Parathyroid adenoma (tissue), 2 donors: ENCODE results near the gene STAB2.

Experiments
- H2AFZ ChIP-seq: fragments of 300-600 bp; sonication (generic); one replicate; pipeline ENCODE4 v1.7.0; 2017; ENCODE audit warnings: antibody characterized with exemption, mild to moderate bottlenecking
- H3K27ac ChIP-seq: fragments of 300-600 bp; sonication (generic); one replicate; pipeline ENCODE4 v1.7.0; 2017
- H3K27me3 ChIP-seq: fragments of 300-600 bp; sonication (generic); one replicate; pipeline ENCODE4 v1.7.0; 2017; ENCODE audit warnings: low read length; ENCODE audit not compliant: control insufficient read depth, insufficient read depth
- H3K36me3 ChIP-seq: fragments of 300-600 bp; sonication (generic); one replicate; pipeline ENCODE4 v1.7.0; 2017; ENCODE audit warnings: low read length; ENCODE audit not compliant: control insufficient read depth, insufficient read depth
- H3K4me1 ChIP-seq: fragments of 300-600 bp; sonication (generic); one replicate; pipeline ENCODE4 v1.7.0; 2017; ENCODE audit warnings: control low read depth
- H3K4me2 ChIP-seq: fragments of 300-600 bp; sonication (generic); one replicate; pipeline ENCODE4 v1.7.0; 2017; ENCODE audit warnings: low read length
- H3K4me3 ChIP-seq: fragments of 300-600 bp; sonication (generic); one replicate; pipeline ENCODE4 v1.7.0; 2017; ENCODE audit warnings: low read depth, low read length
- H3K79me2 ChIP-seq: fragments of 300-600 bp; sonication (generic); one replicate; pipeline ENCODE4 v1.7.0; 2017; ENCODE audit warnings: control low read depth
- H3K9ac ChIP-seq: fragments of 300-600 bp; sonication (generic); one replicate; pipeline ENCODE4 v1.7.0; 2017; ENCODE audit warnings: mild to moderate bottlenecking
- H3K9me3 ChIP-seq: fragments of 300-600 bp; sonication (generic); one replicate; pipeline ENCODE4 v1.7.0; 2017; ENCODE audit warnings: low read length; ENCODE audit not compliant: control insufficient read depth
- TF ChIP-seq, protein P1 (sequence below): fragments of 300-600 bp; sonication (generic); IDR thresholded peaks from one replicate; pipeline ENCODE4 v1.7.0; 2017; ENCODE audit warnings: antibody characterized with exemption, mild to moderate bottlenecking
- donor health status: primary hyperparathyroidism.

Gene STAB2

DNA sequence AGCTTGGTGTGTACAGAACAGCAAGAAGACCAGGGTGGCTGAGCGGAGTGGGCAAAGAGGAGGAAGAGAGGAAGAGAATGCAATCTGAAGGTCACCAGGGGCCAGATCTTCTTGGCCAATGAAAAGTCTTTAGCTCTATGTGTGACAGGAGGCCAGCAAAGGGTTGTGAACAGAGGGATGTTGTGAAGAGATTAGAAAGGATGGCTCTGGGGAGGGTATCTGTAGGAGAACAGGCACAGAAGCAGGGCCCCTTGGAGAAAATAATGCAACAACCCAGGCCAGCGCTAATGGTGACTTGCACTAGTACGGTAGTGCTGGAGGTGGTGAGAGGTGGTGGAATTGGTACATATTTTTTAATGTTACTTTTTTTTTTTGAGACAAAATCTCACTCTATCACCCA lies 156.7 kb downstream of the STAB2 start:
- Histone ChIP-seq H3K27me3 (no peaks in the 10 kb centered on the region), H2AFZ (no peak overlapping the region)
- TF ChIP-seq, protein P1, sequence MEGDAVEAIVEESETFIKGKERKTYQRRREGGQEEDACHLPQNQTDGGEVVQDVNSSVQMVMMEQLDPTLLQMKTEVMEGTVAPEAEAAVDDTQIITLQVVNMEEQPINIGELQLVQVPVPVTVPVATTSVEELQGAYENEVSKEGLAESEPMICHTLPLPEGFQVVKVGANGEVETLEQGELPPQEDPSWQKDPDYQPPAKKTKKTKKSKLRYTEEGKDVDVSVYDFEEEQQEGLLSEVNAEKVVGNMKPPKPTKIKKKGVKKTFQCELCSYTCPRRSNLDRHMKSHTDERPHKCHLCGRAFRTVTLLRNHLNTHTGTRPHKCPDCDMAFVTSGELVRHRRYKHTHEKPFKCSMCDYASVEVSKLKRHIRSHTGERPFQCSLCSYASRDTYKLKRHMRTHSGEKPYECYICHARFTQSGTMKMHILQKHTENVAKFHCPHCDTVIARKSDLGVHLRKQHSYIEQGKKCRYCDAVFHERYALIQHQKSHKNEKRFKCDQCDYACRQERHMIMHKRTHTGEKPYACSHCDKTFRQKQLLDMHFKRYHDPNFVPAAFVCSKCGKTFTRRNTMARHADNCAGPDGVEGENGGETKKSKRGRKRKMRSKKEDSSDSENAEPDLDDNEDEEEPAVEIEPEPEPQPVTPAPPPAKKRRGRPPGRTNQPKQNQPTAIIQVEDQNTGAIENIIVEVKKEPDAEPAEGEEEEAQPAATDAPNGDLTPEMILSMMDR: no peak

DNA sequence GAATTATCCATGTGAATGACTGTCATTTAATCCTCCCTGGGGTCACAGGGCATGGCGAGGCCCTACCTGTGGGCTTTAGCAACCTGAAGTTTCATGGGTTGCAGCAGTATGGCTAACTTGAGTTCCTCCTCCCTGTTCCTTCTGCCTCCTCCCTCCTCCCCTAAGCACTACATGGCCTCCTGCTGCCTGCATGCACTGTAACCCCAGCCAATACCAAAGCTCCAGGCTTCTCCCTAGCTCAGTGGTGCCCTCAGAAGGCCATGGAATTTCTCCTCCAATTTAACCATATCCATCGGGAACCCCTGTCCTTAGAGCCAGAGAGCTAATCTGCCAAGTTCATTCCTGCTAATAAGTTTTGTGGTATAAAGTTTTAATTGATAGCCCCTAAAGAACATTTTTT lies 158.9 kb downstream of the STAB2 start:
- TF ChIP-seq, protein P1: no peak
- Histone ChIP-seq H3K4me1 (no peaks in the 10 kb centered on the region), H3K4me2 (no peak overlapping the region), H3K9ac (no peak overlapping the region), H3K27me3 (no peaks in the 10 kb centered on the region), H3K9me3 (no peaks in the 10 kb centered on the region), H2AFZ (no peak overlapping the region), H3K79me2 (no peaks in the 10 kb centered on the region), H3K27ac (no peak overlapping the region), H3K4me3 (no peak overlapping the region), H3K36me3 (no peaks in the 10 kb centered on the region)

More for the DNA sequence above, 156.7 kb downstream of the STAB2 start:
- Histone ChIP-seq H3K36me3 (no peaks in the 10 kb centered on the region), H3K4me2 (no peak overlapping the region), H3K9me3 (no peaks in the 10 kb centered on the region), H3K27ac (no peak overlapping the region), H3K4me3 (no peak overlapping the region), H3K4me1 (no peaks in the 10 kb centered on the region), H3K9ac (no peak overlapping the region), H3K79me2 (no peaks in the 10 kb centered on the region)

DNA sequence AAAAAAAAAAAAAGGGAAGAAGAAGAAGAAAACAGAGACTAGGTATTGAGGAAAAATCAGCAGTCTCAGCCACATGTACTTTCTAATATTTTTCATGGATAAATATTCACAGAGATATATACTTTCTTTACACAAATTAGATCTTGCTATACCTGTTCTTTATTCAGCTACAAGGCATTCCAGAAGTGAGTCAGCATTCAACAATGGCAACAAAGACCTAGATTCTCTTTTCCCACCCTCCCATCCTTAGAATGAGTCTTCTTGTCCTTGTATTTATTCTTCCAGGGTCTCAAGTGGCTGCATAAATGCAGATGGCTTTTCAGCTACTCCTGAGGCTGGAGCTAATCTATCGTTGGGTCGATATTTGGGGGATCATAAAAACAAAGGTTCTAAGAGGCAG lies 160.9 kb downstream of the STAB2 start:
- no peaks in the 10 kb centered on the region for H3K27me3 ChIP-seq
- no peaks in the 10 kb centered on the region for H3K36me3 ChIP-seq
- H3K9me3 ChIP-seq: no peaks in the 10 kb centered on the region
- no peak overlapping the region for H3K9ac ChIP-seq
- H3K79me2 ChIP-seq: no peaks in the 10 kb centered on the region
- no peak overlapping the region for H3K4me3 ChIP-seq
- H3K4me1 ChIP-seq: no peaks in the 10 kb centered on the region
- H3K27ac ChIP-seq: no peak overlapping the region
- no peak overlapping the region for H3K4me2 ChIP-seq
- no peak overlapping the region for H2AFZ ChIP-seq
- TF ChIP-seq, protein P1: no peak

DNA sequence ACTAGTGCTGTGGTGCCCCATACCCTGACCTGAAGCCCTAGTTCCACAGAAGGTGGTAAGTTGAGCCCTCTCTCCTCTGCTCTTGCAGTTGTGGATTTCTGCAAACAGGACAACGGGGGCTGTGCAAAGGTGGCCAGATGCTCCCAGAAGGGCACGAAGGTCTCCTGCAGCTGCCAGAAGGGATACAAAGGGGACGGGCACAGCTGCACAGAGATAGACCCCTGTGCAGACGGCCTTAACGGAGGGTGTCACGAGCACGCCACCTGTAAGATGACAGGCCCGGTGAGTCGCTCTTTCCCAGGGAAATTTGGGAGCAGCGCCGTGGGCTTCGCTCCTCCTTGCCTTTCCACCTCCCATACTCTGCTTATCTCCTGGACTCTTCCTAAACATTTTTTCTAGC lies 161.8 kb downstream of the STAB2 start:
- H3K79me2 ChIP-seq: no peaks in the 10 kb centered on the region
- no peak overlapping the region for H3K9ac ChIP-seq
- H3K4me1 ChIP-seq: no peaks in the 10 kb centered on the region
- H3K27ac ChIP-seq: no peak overlapping the region
- no peak overlapping the region for H2AFZ ChIP-seq
- TF ChIP-seq, protein P1: no peak
- H3K4me3 ChIP-seq: no peak overlapping the region
- no peaks in the 10 kb centered on the region for H3K36me3 ChIP-seq
- no peaks in the 10 kb centered on the region for H3K27me3 ChIP-seq
- H3K9me3 ChIP-seq: no peaks in the 10 kb centered on the region
- no peak overlapping the region for H3K4me2 ChIP-seq

DNA sequence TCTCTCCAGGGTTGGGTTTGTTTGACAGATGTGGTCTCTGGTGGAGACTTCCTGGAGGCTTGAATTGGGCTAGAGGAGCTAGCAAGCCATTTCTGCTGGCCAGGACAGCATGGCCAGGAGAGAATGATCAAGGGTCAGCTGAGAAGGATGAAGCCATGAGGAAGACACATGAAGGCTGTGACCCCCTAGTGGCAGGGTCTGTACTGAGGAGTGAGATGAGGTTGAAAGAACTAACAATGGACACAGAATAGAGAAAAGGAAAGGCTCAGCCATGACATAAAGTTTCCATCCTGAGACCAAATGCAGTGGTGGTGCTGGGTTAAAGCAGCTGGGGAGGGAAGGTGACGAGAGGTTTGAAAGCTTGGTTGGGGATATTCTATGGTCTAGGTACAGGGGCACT lies 164.1 kb downstream of the STAB2 start:
- Histone ChIP-seq H3K27ac (no peak overlapping the region), H3K79me2 (no peaks in the 10 kb centered on the region), H3K27me3 (no peaks in the 10 kb centered on the region), H2AFZ (no peak overlapping the region), H3K9me3 (no peaks in the 10 kb centered on the region), H3K9ac (no peak overlapping the region), H3K4me1 (no peaks in the 10 kb centered on the region), H3K4me2 (no peak overlapping the region), H3K36me3 (no peaks in the 10 kb centered on the region), H3K4me3 (no peak overlapping the region)
- TF ChIP-seq, protein P1: no peak
